GM18517 (cell line): Measurements from ENCODE around the gene ITLN1.
"Not testable (repeated sequence)": the region's sequence is repeated elsewhere in the genome, so short reads cannot be mapped to it uniquely, and the experiment has no call there.

Source experiments
- ATAC-seq: cut with Tn5 transposase; IDR thresholded peaks from one replicate; pipeline ENCODE4 v1.9.1; 2021; ENCODE audit warnings: mild to moderate bottlenecking, moderate library complexity; ENCODE audit not compliant: unreplicated experiment

ITLN1 gene

DNA sequence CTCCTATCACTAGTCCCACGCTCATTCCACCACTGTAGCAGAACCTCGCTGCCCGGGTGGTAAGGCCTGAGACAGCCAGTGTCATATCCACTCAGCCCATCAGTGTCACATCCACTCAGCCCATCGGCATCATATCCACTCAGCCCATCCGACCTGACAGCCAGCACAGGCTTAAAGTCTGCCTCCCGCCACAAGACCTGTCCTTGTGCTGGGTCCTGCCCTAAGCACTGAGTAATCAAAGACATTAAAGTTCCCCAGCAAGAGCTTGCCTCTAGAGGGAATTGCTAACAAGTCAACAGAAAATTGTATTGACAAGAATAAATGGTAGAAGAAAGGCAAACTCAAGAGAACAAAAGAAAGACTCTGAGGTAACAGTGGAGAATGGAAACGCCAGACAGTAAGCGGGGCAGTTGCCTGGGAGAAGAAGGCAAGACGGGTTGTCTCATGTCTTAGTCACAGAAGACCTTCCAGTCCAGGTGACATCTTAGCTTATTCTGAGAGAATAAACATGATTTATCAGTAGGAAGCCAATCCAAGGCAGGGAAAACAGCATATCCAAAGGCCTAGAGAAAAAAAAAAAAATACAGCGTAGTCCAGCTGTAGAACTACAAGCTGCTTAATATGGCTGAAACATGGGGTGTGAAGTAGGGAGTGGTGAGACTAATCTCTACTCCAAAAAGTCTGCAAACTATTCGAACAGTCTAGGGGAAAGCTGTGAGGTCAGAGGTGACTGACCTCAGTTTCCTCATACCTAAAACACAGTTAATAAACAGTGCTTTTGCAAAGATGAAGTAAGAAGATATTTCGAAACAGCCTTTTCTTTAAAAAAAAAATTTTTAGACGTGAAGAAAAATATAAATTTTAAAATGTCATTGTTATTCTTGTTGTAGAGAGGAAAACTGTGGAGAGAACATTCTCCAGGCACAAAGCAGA, 1.1 kb downstream of the ITLN1 start:
- ATAC-seq = no peak

- no peak for ATAC-seq
Measured at GRCh38 chr1:160882582-160882981, 2.4 kb downstream of the ITLN1 start.

- ATAC-seq = not testable (repeated sequence)
Measured at GRCh38 chr1:160881264-160881663, 3.7 kb downstream of the ITLN1 start.

DNA sequence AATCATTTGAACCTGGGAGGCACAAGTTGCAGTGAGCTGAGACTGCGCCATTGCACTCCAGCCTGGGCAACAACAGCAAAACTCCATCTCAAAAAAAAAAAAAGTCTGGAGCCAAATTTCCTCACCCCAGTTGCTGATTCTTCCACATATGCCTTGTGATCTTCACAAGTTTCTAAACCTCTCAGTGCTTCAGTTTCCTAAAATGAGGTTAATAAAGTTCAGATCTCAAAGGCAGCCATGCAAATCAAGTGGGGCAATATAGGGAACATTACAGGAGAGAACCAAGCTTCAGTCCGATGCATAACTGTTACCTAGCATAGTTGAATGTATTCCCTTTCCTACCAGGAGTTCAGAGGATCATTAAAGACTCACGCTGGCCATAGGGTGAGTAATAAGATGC, 4.8 kb downstream of the ITLN1 start:
- ATAC-seq = no peak

DNA sequence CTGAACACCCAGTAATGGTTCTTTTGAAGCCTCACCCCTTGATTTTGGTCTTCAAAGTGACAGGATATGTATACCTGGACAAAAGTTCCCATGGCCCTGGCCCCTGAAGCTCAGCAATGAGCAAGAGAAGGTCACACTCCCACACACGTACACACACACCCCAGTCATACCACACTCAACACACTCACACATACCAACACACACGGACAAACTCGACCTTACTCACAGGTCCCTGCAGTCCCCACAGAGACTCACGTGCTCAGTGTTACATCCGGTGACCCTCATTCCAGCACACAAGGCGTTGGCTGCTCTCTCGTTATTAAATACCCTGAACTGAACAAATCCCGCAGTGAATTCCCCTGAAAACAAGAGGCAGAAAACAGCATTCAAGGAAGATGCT, 5.9 kb downstream of the ITLN1 start:
- ATAC-seq = no peak

DNA sequence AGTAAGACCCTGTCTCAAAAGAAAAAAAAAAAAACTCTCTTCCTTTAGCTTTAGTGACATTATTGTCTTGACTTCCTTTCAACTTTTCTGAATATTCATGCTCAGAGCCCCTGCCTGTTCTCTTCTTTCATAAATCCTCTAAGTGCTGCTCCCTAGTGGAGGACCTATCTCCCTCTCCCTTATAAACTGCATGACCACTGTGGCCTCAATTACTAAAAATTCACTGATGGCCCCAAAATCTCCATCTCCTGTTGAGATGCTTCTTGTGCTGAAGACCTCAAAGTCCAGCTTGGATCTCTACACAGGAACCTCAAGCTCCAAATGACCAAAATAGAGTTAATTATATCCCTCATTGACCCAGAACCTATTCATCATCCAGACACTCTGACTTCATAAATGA, 7.8 kb downstream of the ITLN1 start:
- ATAC-seq = no peak

DNA sequence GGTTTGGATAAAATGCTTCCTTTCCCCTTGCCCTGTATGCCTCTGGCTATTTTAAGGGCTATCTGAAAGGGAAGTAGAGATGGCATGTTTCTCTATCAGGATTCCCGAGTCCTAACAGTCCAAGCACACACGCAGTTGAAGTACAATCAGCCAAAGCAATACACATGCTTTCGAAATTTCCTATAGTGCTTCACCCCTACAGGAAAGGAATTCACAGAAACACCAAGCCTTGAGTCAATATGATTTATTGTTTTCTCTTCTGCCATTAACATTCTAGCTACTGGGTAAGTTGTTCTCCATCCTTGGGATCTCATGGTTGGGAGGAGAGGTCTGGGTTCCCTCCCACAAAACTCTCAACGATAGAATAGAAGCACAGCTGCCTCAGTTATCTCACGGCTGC, 8.7 kb downstream of the ITLN1 start:
- no peak for ATAC-seq

GRCh38 chr1:160875591-160875990, 9.4 kb downstream of the ITLN1 start:
- not testable (repeated sequence) for ATAC-seq

GRCh38 chr1:160874935-160875334, 10.0 kb downstream of the ITLN1 start:
- no peak for ATAC-seq

DNA sequence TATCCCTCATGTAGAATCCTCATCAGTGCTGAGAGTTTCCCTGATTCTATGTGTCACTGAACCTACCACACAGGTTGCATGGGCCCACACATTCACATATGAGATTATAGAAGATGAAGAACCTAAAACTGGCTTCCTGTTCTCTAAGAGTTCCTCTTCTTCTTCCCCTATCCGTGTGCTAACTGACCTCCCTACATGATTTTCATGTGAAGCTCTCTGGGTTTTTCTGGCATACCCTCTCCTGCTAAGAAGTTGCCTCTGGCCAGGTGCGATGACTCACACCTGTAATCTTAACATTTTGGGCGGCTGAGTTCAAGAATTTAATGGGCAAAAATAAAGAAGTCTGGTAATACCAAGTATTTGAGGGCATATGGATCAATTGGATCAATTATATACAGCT, 16.8 kb downstream of the ITLN1 start:
- no peak for ATAC-seq

- ATAC-seq = not testable (repeated sequence)
Measured at GRCh38 chr1:160867651-160868050, 17.3 kb downstream of the ITLN1 start.

GRCh38 chr1:160866695-160867260, 18.2 kb downstream of the ITLN1 start:
- no peak for ATAC-seq

- ATAC-seq = no peak
Measured at GRCh38 chr1:160866001-160866694, 18.8 kb downstream of the ITLN1 start.

GRCh38 chr1:160865337-160865736, 19.6 kb downstream of the ITLN1 start:
- ATAC-seq = no peak

- ATAC-seq = no peak
Measured at GRCh38 chr1:160864173-160864572, 20.8 kb downstream of the ITLN1 start.

GRCh38 chr1:160863774-160864131, 21.2 kb downstream of the ITLN1 start:
- ATAC-seq = no peak

DNA sequence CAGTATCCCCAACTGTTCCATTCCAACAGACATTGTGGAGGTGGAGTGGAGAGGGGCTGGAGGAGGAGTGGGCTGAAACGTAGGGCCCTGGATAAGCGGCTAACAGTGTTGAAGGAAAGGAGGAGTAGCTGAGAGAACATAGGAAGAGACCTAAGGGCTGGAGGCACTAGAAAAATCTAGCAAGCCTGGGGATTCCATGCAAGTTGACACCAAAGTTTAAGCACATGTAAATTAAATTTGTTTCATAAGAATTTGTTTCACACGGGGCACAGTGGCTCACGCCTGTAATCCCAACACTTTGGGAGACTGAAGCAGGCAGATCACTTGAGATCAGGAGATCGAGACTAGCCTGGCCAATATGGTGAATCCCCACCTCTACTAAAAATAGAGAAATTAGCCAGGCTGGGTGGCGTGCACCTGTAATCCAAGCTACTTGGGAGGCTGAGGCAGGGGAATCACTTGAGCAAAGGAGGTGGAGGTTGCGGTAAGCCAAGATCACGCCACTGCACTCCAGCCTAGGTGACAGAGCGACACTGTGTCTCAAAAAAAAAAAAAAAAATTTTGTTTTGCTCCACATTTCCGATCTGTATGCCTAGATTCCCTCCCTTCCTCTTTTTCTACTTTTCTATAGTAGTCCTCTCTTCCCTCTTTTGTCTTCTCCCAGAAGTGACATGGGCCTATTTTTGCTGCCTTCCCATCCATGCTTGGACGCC, 21.8 kb downstream of the ITLN1 start:
- ATAC-seq = no peak

DNA sequence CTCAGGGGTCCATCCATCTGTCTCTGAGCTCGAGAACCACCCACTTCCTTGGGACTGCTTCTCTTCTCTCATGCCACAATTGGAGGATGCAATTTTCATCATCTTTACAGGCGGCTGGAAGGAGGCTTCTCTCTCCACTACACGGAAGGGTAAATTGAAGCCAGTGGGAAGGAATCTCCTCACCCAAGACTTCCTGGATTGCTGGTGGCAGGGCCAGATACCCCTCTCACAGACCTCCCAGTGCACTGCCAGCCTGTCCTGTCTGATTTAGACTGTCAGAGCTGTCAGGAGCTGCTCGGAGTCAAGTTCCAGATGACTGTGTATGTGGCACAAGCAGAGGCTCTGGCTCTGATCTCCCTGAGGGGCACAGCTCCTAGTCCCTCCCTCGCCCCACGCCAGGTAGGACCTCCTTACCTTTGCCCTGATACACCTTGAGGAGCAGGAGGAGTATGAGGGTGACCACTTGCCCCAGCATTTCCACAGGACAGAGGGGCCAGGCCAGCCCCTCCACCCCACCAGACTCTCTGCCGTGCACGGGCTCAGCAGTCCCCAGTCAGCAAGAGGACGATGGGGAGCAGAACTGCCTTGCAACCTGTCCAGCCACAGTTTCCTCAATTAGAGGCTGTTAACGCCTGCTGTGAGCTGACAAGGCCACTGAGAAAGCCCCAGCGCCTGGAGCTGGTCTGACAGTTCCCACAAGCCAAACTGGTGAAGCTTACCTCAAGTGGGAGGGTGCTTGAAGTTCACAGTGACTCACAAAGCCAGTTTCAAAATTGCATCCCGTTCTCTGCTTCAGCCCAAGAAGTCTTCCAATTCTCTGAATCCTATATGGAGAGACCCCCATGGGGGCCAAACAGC, 22.5 kb downstream of the ITLN1 start, which contains the start of gene CD244:
TSS of gene CD244 (minus strand) at position 685 of the 858 bp plus-strand sequence. CDS start at position 475, 210 bp downstream.
- peak; percentile 62 for ATAC-seq

GRCh38 chr1:160860840-160861505, 24.0 kb downstream of the ITLN1 start:
- ATAC-seq = no peak

GRCh38 chr1:160859166-160859565, 25.8 kb downstream of the ITLN1 start:
- no peak for ATAC-seq
